GM18873 (cell line): ENCODE measurements around the gene ADSS1.

Experiments used
- ATAC-seq: cut with Tn5 transposase; IDR thresholded peaks from one replicate; pipeline ENCODE4 v1.9.1; 2021; ENCODE audit warnings: mild to moderate bottlenecking, moderate library complexity, moderate number of reproducible peaks; ENCODE audit not compliant: unreplicated experiment, low FRiP score

ADSS1 gene

DNA sequence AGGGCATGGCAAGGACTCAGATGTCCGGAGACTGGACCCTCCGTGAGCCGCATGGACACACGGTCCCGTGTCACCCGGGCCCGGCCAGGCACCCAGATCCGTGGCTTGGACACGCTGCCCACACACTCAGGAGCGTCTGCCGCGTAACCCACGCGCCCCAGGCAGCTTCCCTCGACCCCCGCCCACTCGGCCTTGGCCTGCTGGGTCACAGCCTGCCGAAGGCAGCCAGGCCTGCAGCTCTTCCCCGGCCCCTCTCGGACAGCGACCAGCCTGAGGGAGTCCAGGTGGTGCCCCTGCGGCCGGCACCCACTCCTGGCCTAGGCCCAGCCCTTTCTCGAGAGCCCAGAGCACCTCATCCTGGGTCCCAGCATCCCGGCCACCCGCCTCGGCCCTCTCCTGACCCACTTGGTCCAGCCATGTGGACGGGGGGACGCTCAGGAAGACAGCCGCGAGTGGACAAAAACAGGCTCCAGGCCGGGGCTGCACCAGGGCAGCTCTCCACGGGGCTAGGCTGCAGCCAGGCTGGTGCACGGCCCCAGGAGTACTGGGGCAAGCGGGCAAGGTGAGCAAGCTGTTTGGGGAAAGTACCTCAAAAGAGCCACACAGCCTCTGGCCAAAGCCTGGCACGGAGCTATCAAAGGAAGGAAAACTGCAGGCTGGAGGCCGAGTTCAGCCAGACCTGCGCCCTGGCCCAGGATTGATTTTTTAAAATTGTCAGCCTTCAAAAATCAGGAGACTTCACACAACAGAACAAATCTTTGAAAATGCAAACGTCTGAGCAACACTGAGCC, 65.0 kb downstream of the ADSS1 start:
- no peak for ATAC-seq

DNA sequence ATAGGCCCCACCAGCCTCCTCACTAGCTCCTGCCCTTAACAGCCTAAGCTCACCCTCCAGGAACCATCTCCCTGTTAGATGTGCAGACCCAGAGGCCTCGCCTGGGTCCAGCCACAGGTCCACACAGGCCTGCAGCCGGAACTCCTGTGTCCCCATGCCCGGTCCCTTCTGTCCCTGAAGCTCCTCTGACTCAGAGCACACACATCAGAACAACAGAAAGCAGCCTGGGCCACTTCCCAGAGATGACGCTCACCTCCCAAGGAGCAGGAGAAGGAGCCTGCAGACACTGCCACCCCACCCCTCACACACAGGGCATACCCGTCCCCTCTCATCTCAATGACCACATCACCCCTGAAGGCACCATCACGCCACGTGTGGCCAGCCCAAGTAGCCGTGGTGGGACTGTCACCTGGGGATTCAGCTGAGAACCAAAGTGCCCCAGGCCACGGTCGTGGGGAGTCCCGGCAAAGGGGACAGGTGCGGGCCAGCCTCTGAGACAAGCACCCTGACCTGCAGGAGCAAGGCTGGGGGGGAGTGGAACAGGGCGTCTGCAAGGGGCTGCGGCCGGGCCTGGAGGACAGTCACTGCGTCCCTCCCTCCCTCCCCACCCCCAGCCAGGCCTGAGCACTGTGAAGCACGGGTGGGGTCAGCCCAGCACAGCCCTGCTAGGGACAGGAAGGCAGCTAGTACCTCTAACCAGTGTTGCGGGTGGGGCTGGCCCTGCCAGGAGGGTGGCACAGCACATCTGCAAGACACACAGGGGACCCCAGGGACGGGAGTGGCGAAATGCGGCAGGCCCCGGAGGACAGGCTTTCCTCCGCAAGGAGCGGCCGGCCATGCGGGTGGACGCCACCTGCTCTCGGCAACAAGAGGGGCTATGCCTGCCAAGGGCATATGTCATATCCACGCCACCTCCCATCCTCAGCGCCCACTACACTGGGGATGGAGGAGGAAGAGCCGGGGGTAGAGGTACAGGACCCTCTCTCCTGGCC, 66.0 kb downstream of the ADSS1 start:
- no peak for ATAC-seq

DNA sequence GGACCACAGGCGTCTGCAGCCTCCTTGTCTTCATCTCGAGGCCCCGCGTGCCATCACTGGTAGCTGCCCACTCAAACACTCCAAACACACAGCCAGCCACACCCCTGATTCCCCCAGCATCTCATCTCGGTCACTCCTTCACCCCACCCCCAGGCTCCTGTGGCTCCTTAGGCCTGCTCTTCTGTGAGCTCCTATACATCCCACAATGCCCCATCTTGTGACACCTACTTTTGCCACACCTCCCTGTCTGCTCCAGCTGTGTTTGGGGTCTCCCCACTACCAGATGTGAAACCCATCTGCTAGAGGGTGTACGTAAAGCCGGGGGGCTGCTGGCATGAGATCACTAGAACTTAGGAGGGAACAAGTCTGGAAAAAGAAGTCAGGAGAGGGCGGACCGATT, 67.4 kb downstream of the ADSS1 start:
- no peak for ATAC-seq

DNA sequence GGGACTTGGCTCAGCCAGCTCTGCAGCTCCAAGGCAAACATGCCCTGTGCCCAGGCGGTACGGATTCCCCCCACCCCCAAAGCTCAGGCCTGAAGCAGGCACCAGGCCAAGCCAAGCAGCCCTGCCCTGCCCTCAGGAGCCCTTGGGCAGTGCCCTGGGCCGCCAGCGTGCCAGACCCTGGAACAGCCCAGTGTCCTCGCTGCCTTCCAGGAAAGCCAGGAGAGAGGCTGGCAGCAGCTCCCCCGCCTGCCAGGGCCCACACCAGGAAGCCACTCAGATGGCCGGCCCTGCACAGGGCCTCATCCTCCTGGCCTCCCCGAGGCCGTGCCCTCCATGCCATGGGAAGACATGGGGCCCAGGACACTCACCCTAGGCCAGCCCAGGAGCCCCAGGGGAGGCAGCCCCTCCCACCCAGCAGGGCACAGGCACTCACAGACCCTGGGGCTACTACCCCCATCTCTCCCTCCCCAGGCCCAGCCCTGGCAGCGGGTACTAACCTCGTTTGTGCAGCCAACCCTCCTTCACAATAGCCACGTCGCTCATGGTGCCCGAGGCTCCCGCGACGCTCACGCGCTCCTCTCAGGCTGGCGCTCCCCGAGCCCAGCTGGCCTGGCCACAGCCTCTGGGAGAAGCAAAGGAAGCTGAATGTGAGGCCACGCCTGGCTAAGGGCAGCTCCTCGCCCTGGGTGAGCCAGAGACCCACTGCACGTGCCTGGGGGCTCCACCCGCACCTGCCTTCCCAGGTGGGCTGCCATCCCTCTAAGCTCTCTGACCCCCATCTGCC, 68.3 kb downstream of the ADSS1 start:
- ATAC-seq, result no peak

DNA sequence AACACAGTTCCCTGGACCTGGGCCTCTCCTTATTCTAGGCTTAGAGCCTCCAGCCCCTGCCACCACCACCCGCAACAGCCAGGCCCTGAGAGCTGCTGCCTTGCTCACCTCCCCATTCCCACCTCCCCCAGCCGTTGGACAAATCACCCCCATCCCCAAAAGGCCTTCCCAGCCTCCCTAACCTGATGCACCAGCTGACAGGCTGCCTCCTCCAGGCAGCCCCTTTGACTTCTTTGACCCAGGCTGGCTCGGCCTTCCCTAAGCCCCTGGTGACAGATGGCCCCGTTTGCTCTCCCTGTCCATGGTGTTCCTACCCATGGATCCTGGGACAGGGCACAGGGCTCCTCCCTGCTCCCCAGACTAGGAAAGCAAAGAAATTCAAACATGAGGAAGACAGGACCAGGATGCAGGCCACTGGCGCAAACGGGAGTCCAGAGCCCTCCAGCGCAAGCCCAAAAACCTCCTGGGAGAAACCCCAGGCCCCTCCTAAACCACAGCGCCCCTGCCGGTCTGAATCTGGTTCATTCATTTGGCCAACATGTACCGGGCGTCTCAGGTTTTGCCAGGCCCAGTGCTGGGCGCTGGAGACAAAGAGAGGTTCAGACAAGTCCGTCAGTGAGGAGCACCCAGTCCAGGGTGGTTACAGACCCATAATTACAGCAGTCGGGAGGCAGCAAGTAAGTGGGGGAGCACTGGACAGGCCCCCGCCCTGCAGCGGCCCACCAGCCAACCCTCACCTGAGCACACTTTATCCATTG, 69.1 kb downstream of the ADSS1 start:
- ATAC-seq, result no peak

DNA sequence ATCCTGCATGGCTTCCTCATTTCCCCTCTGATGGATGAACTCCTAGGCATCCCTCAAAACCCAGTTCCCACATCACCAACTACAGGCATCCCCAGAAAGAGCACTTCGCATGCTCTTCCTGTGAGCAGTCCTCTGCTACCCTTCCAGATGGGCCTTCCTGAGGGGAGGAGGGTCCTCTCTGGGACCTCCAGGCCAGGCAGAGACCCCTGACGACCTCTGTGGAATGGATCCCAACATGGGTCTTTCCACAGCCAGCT, 69.6 kb downstream of the ADSS1 start:
- no peak for ATAC-seq

DNA sequence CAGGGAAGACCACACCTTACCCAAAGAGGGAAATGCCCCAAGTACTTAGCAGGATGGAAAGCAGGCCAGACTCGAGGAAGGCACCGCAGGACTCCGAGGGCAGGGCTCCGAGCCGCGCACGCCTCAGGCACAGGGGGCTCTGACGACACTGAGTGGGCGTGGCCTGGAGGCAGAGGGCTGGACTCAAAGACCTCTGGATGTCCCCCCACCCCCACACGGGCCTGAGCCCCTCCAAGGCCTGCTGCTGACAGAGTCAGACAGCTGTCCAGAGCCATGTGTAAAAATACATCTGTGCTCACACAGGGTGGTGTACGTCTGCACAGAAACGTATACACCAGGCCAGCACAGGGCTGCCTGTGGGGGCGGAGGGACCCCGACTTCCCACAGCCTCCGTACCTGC, 70.1 kb downstream of the ADSS1 start:
- ATAC-seq, result no peak

DNA sequence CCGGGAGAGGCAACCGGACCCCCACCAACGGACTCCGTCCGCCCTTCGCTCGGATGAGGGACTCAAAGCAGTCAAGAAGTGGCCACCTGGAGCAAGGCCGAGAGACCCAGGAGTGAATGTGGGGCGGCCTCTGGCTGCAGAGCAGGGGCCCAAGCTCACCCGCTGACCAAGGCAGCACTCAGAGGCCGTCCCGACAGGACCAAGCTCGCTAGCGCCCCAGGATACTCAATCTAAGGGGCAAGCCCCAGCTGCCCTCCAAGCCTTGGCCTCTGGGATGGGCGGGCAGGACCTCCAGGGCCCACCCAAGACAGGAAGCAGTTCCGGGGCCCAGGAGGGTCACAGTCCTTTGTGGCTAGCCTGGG, 70.6 kb downstream of the ADSS1 start:
- no peak for ATAC-seq

DNA sequence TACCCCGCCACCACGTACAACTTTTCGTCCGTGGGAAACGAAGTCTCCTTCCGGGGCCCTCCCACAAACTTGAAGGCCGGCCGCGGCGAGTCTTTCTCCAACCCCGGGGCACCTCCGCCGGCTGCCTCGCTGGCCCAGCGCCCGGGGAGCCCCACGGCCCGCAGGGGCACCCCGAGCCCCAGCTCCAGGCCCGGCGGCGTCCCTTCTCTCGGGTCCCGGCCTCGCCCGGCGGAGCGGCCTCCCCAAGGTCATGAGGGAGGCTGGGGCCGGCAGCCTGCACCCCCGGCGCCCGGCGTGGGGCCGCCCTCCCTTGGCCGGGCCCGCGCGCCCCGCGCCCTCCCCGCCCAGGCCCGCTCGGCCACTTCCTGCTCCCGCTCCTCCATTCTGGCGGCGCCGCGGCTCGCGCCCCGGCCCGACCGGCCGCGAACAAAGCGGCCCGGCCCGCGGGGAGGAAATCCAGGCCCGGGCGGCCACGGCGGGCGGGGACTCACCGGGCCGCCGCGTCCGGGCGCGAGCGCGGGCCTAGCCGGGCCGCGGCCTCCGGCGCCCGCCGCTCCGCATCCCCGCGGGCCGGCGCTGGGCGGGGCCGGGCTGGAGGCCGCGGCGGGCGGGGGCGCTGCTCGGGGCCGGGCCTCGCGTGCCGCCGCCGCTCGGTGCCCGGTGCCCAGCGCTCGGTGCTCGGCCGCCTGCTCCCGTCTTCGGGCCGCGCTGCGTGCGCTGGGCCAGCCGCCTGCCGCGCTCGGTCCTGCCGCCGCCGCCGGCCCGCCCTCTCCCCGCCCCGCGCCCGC, 71.2 kb downstream of the ADSS1 start, which contains the start of gene AKT1:
Gene AKT1 (minus strand): TSS at position 756 of the 788 bp plus-strand sequence. CDS start 3,105 bp downstream, outside the sequence.
- no peak for ATAC-seq

DNA sequence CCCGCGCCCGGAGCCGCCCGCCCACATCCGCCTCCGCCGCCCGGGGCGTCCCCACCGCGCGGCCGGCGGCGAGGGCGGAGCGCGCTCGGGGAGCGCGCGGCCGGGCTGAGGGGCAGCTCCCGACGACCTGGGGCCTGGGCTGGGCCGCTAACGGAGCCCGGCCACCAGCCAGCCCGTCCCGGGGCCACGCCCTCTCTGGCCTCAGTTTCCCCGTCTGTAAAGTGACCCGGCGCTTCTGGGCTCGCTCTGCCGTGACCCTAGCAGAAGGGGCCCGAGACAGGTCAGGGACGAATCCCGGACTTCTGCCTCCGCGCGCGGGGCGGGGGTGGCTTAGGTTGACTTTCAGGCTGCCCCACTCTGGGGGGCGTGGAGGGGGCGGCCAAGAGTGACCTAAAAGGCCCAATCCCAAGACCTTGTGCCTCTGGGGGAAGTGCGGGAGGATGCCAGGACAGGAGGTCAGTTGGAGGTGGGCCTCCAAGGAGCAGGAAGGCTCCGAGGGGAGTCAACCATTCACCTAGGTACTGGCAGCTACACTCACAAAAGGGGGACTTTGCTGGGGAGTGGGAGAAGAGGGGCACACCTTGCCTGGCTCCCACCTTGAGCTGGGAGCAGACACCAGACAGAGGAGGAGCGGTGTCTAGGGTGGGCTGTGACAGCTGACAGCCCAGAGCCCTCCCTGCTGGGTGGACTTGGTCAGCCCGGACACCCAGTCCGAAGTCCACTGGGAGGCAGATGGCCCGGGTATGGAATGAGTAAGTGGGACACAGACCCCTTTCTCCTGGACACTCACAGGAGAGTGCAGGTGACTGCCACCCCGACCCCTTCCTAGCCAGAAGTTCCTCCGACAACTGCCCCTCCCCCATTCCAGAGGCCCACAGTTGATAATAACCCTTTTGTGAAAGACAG, 72.0 kb downstream of the ADSS1 start:
- ATAC-seq, result no peak

DNA sequence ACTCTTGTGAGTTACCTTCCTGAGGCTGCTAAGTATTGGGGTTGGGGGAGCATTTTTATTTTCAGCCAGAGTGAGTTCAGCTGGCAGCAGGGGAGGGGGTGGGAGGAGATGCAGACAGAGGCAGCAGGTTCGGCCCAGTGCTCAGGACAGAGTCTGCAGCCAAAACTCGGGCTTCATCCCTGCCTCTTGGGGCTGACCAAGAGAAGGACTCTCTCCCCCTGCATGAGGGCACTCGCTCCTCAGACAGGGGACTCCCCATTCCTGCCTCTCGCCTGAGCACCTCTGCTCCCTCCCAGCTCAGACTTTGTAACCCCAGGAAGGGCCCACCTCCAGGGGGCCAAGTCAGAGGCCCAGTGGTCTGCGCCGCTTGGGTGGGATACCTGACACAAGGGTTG, 72.7 kb downstream of the ADSS1 start:
- ATAC-seq, result no peak
